ENCODE measurements around the gene CFAP46.
"Not testable (repeated sequence)": the region's sequence is repeated elsewhere in the genome, so short reads cannot be mapped to it uniquely, and the experiment has no call there.

- TF ChIP-seq MXD4 (CRISPR knock-in tag; IDR thresholded peaks at IDR 0.05; ENCODE audit: borderline replicate concordance); ATF1 (CRISPR knock-in tag; IDR thresholded peaks at IDR 0.05); CTCF (IDR thresholded peaks at IDR 0.05); GRHL2 (CRISPR knock-in tag; IDR thresholded peaks at IDR 0.05; ENCODE audit: insufficient replicate concordance, severe bottlenecking); NR1H2 (CRISPR knock-in tag; IDR thresholded peaks at IDR 0.05); E2F5 (CRISPR knock-in tag; IDR thresholded peaks at IDR 0.05); NR3C1 (CRISPR knock-in tag; conservative IDR thresholded peaks at IDR 0.05; ENCODE audit: low read depth); E2F4 (CRISPR knock-in tag; IDR thresholded peaks at IDR 0.05; ENCODE audit: borderline replicate concordance, low read depth); RELA (CRISPR knock-in tag; IDR thresholded peaks at IDR 0.05; ENCODE audit: borderline replicate concordance); AFF4 (CRISPR knock-in tag; IDR thresholded peaks at IDR 0.05; ENCODE audit: borderline replicate concordance); ATF3 (CRISPR knock-in tag; conservative IDR thresholded peaks at IDR 0.05): not testable (repeated sequence)
Measured at GRCh38 chr10:132902656-132903575, 39.5 kb downstream of the CFAP46 start.
